Measurements from ENCODE around the gene PNKD. TPM values are rescaled to one million over a fixed set of nuclear protein-coding genes. Genes with fewer than 3 reads are reported as not detected.

The PNKD gene
- total RNA-seq, 4 donors from 2014 or later, result 20.1 to 35.8 (median 31.9) TPM

- H3K36me3 ChIP-seq, result no peaks in the 10 kb centered on the region
- no peaks in the 10 kb centered on the region for H3K9me3 ChIP-seq
- ATAC-seq (peak; percentile 3 to 5), DNase-seq (peak in 1 of 2 donors; percentile 40)
- in situ Hi-C loops (cut with MboI; ENCODE audit: low sequenced_read_pairs in 4 of 4), result loop anchor here in 3 of 4 donors (25.0 kb wide), 1 partner anchor 371 kb away; the partner anchor contains the start of genes BCS1L (in 3 of the 3), RNF25 (in 3 of the 3), STK36 (in 3 of the 3) and ZNF142 (in 3 of the 3)
- intact Hi-C loops (cut with DNase I; ENCODE audit: low total_unique reads), result loop anchor here (1.0 to 5.0 kb wide), 4 partner anchors 19 to 366 kb away; partner anchors contain the start of genes BCS1L, CNOT9, USP37 and ZNF142
- H3K27ac ChIP-seq, result peak overlapping the region; percentile 93 to 100 (median 98)
- H3K27me3 ChIP-seq, result no peaks in the 10 kb centered on the region
- H3K4me3 ChIP-seq, result peak overlapping the region; percentile 71 to 100 (median 96)
- no peak for TF ChIP-seq POLR2A (IDR thresholded peaks at IDR 0.05)
- TF ChIP-seq, protein P1, sequence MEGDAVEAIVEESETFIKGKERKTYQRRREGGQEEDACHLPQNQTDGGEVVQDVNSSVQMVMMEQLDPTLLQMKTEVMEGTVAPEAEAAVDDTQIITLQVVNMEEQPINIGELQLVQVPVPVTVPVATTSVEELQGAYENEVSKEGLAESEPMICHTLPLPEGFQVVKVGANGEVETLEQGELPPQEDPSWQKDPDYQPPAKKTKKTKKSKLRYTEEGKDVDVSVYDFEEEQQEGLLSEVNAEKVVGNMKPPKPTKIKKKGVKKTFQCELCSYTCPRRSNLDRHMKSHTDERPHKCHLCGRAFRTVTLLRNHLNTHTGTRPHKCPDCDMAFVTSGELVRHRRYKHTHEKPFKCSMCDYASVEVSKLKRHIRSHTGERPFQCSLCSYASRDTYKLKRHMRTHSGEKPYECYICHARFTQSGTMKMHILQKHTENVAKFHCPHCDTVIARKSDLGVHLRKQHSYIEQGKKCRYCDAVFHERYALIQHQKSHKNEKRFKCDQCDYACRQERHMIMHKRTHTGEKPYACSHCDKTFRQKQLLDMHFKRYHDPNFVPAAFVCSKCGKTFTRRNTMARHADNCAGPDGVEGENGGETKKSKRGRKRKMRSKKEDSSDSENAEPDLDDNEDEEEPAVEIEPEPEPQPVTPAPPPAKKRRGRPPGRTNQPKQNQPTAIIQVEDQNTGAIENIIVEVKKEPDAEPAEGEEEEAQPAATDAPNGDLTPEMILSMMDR (IDR thresholded peaks at IDR 0.05 in 4 of 5, conservative IDR thresholded peaks at IDR 0.05 in 1 of 5), result no peak
- peaks cover 45 to 57% of the 10 kb centered on the region in 2 donors for H3K4me1 ChIP-seq
These were observed 21.2 kb downstream of the PNKD start for GRCh38 chr2:218291318-218292047.

DNA sequence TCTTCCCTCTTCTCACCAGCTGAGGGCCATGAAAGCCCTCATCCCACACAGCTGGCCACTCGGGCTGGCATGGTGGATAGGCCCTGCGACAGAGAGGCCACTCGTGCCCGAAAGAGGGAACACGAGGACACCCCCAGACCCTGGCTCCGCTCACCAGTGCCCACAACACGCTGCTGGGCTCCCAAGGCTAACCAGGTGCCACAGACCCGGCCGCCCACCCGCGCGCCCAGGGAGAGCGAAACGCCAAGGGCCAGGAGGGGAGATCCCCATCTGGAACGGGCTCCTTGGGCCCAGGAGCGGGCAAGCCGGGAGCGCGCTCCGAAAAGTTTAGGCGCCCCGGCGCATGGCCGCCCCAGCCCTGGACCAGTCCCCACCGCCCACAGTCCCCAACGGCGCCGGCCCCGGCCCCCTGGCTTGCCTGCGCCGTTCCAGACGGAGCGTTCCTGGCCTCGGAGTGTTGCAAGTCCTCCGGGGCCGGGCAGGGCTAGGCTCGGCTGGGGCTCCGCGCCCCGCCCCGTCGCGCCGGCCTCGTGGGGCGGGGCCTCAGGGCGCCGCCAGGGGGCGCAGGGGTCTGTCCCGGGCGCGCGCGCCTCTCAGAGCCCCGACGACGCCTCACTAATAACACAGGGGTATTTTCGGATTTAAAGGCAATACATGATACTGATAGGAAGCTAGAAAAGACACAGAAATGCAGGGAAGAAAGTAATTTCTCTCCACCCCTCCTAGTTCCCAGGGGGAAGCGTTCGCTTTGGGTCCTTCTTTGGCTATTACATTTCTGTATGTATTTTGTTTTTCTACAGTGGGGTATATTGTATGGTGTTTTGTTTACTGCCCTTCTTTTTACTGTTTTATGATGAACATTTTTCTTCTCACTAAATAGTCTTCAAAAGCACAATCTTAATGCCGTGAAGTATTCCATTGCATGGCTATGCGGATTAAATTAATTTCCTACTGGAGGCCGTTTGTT is 22.0 kb downstream of the PNKD start, which contains the start of gene TMBIM1:
TMBIM1 (minus strand) TSS at position 456 of the 967 bp plus-strand sequence. CDS start 10,362 bp downstream, outside the sequence.
- H3K9me3 ChIP-seq, result no peaks in the 10 kb centered on the region
- H3K27ac ChIP-seq, result peak within 1 kb of the TSS; percentile 93 to 100 (median 98)
- TF ChIP-seq POLR2A (IDR thresholded peaks at IDR 0.05), result peak; percentile 89 to 95
- TF ChIP-seq, protein P1 (IDR thresholded peaks at IDR 0.05 in 4 of 5, conservative IDR thresholded peaks at IDR 0.05 in 1 of 5), result peak; percentile 75 to 100 (median 98)
- ATAC-seq (peak; percentile 74 to 83), DNase-seq (peak; percentile 56 to 78)
- intact Hi-C loops (cut with DNase I; ENCODE audit: low total_unique reads), result loop anchor here (1.0 to 5.0 kb wide), 3 partner anchors 104 to 365 kb away; partner anchors contain the start of genes BCS1L, CNOT9, USP37 and ZNF142
- no peaks in the 10 kb centered on the region for H3K27me3 ChIP-seq
- no peaks in the 10 kb centered on the region for H3K36me3 ChIP-seq
- H3K4me1 ChIP-seq, result peaks cover 43 to 48% of the 10 kb centered on the region in 2 donors
- in situ Hi-C loops (cut with MboI; ENCODE audit: low sequenced_read_pairs in 4 of 4), result loop anchor here in 3 of 4 donors (25.0 kb wide), 1 partner anchor 370 kb away; the partner anchor contains the start of genes BCS1L (in 3 of the 3), RNF25 (in 3 of the 3), STK36 (in 3 of the 3) and ZNF142 (in 3 of the 3)
- H3K4me3 ChIP-seq, result peak within 1 kb of the TSS; percentile 71 to 100 (median 96)

DNA sequence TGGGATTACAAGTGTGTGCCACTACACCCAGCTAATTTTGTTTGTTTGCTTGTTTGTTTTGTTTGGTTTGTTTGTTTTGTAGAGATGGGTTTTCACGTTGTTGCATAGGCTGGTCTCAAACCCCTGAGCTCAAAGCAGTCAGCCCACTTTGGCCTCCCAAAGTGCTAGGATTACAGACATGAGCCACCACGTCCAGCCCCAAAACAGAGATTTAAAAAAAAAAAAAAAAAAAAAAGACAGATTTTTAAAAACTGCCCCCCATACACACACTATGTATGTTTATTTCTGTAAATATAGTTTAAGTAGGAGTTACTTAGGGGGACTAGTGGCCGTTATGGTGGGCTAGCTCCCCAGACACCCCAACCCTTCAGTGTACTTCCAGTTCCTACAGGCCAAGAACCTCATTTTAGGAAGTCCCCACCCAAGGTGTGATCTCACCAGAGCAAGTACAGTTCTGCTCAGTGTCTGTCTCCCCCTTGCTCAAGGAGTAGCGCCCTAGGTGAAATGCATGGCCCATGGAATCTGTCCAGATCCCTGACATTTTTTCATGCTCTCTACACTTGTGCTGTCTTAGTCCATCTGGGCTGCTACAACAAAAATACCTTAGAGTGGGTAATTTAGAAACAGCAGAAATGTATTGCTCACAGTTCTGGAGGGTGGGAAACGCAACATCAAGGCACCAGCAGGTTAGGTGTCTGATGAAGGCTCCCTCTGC is 23.6 kb downstream of the PNKD start:
- no peak overlapping the region for H3K27ac ChIP-seq
- H3K9me3 ChIP-seq, result no peaks in the 10 kb centered on the region
- TF ChIP-seq, protein P1 (IDR thresholded peaks at IDR 0.05 in 4 of 5, conservative IDR thresholded peaks at IDR 0.05 in 1 of 5), result no peak
- no peak for TF ChIP-seq POLR2A (IDR thresholded peaks at IDR 0.05)
- in situ Hi-C loops (cut with MboI; ENCODE audit: low sequenced_read_pairs in 4 of 4) (loop anchor here in 3 of 4 donors (25.0 kb wide), 1 partner anchor 368 kb away; the partner anchor contains the start of genes BCS1L (in 3 of the 3), RNF25 (in 3 of the 3), STK36 (in 3 of the 3) and ZNF142 (in 3 of the 3)), intact Hi-C loops (cut with DNase I; ENCODE audit: low total_unique reads) (loop anchor here (5.0 kb wide), 2 partner anchors 273 to 363 kb away; partner anchors contain the start of genes BCS1L, CNOT9, USP37 and ZNF142)
- H3K4me3 ChIP-seq, result no peak overlapping the region
- H3K36me3 ChIP-seq, result no peaks in the 10 kb centered on the region
- no peak for ATAC-seq
- peaks cover 28 to 34% of the 10 kb centered on the region in 2 donors for H3K4me1 ChIP-seq
- no peaks in the 10 kb centered on the region for H3K27me3 ChIP-seq
- DNase-seq, result no peak
